Measurements from ENCODE around the gene FBP2. TPM values are rescaled to one million over a fixed set of nuclear protein-coding genes. Genes with fewer than 3 reads are reported as not detected.
A peak's percentile ranks its signal among the peaks of the same experiment; 100 is the strongest.
"Not testable (repeated sequence)": the region's sequence is repeated elsewhere in the genome, so short reads cannot be mapped to it uniquely, and the experiment has no call there.

The FBP2 gene
- total RNA-seq, 1 experiment from 2014 or later = not detected

DNA sequence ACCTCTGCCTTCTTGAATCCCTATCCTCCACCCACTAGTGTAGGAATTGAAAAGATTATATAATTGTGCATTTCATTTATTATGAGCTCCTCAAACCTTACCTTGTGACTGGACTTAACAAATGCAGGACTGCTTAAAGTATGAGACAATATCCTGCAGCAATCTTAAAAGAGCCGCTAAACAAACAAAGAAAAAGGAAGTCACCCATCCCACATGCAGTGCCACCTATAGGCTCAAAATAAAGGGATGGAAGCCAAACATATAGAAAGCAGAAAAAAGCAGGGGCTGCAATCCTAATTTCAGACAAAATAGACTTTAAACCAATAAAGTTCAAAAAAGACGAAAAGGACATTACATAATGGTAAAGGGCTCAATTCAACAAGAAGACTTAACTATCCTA is 30.1 kb downstream of the FBP2 start:
- DNase-seq (ENCODE audit: low read depth) = no peak

DNA sequence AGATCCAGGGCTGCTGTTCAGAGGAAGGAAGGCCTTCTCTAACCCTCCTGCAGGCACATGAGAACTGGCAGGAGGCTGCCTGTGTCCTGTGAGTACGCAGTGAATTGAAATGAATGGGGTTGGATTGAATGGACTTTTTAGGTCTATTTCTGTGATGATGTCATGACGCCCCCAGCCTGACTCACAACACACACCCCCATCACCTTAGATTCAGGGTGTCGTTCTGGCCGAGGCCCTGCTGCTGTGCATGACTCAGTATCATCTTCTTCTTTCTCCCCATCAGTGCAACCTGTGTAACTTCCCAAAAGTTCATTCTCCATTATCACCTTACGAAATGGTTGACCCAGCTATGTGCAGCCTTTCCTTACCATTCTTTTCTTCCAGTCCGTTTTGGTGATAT is 33.4 kb downstream of the FBP2 start:
- DNase-seq (ENCODE audit: low read depth) = no peak

DNA sequence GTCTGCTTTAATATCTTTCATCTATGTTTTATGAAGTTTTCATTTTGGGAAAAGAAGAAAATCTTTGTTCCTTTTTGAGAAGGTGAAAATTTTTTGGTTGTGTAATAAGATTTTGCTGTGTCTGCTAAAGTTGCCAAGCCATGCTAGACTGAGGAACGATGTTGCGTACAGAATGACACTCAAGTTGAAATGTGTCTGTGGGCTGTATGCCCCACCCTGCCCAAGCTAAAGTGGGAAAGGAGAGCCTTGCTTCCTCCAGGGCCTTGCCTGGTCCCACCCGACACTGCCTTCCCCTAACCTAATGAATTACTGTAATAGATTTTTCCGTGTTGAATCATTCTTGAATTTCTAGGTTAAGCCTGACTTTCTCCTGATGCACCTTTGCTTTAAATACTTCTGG is 36.2 kb downstream of the FBP2 start:
- DNase-seq (ENCODE audit: low read depth) = no peak

DNA sequence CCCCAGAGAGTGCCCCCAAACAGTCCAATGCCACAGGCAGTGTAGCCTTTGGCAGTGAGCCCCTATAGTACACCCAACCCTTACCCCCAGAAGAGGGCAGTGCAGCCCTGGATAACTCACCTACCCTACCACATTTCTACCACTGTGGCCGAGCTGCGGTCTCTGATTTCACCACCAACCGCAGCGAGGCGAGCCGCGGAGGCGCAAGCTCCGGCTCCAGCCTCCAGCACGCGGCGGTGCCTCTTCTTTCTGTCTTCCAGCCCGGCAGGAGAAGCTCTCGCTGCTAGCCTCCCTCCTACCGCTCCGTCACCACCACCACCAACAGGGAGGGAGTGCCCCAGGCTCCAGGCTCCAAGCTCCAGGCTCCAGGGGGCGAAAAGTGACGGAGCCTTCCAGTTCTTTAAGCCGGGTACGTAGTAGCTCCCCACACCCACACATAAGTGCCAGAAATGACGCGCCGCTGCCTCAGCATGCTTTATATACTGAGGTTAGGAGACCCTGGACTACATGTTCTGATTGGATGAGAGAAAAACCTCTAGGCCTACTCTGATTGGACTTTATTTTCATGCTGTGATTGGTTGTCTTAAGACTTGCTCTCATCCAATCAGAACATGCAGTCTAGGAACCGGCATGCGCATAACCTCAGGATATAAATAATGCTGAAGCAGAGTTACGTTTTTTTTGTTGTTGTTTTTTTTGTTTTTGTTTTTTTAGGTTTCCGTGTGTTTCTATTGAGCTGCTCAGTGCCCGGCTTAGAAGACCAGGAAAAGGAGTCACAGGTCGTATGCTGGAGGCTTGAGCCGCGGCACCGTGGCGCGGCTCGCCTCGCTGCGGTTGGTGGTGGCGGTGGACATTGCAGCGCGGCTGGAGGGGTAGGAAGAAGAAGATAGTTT is 38.9 kb downstream of the FBP2 start, which contains the start of gene PCAT7:
PCAT7 (plus strand) TSS at position 645 of the 893 bp plus-strand sequence.
- DNase-seq (ENCODE audit: low read depth) = peak; percentile 96

DNA sequence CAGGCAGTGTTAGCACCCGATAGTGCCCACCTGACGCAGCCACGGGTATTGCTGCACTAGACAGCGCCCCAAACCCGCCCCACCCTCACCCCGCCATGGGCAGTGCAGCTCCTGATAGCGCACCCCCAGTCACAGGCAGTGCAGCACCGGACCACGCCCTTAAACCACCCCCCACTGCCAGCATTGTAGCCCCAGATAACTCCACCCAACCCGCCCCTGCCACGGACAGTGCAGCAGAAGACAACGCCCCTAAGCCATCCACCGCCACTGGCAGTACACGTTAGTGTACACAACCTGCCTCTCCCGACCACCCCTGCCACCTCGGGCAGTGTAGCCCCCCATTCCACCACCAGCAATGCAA is 39.6 kb downstream of the FBP2 start:
- no peak for DNase-seq (ENCODE audit: low read depth)

DNA sequence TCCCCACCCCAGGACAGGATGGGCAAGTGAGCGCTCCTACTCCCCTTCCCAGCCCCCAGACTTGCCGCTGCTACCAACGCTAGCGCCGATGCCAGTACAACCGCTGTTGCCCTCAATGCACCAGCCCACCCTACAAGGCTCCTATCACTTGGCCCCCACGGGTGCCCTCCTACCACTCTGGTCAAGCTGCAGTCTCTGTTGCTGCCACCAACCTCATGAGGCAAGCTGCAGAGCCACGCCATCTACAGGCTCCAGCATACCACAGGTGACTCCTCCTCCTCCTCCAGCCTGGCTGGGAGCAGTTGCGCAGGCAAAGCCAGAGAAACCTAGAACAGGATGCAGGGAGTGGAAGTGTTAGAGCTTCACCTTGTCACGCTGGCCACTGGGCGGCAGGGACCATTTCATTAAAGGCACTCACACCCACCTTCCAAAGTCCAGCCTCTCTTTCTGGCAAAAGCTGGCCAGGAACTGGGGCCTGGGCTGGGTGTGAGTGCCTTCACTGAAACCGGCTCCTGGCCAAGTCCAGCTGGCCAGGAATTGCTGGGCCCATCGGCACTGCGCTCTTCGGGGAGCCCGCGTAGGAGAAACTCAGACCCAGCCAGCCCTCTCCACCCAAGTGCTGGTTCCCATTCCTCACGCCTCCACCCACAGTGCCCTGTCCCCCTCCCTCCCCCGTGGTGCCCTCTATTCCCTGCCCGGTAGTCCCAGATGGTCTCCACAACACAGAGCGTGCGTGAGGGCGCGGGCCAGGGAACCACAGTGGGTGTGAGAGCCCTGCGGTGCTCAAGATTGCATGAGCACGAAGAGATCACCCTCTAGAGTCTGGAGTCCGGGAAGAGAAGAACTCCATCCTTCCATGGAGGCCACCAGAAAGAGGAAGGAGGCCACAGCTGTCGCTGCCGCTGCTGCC is 40.3 kb downstream of the FBP2 start:
- no peak for DNase-seq (ENCODE audit: low read depth)

DNA sequence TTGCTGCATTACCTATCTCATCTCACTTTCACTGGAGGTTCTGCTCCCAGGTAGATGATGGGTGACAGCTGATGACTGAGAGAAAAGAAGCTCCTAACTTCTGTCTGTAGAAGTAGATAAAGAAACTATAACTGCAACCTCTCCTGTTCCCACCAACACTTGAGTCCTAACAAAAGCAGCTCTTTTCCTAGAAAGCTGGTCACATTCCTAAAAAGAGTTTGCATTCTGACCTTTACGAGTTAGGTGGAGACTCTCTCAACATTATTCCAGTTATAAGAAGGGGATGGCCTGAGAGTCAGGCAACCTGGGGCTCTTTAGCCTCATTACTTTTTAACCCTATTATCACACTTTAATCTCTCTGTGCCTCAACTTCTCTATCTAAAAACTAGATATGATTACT is 47.7 kb downstream of the FBP2 start:
- no peak for DNase-seq (ENCODE audit: low read depth)

DNA sequence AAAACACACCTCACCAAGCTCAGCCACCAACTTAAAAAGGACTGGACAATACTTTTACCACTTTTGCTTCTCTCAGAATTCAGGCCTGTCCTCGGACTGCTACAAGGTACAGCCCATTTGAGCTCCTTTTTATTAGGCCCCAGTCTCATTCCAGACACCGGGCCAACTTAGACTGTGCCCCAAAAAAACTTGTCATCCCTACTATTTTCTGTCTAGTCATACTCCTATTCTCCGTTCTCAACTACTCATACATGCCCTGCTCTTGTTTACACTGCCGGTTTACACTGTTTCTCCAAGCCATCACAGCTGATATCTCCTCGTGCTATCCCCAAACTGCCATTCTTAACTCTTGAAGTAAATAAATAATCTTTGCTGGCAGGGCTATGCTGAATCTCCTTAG is 49.3 kb downstream of the FBP2 start:
- not testable (repeated sequence) for DNase-seq (ENCODE audit: low read depth)

DNA sequence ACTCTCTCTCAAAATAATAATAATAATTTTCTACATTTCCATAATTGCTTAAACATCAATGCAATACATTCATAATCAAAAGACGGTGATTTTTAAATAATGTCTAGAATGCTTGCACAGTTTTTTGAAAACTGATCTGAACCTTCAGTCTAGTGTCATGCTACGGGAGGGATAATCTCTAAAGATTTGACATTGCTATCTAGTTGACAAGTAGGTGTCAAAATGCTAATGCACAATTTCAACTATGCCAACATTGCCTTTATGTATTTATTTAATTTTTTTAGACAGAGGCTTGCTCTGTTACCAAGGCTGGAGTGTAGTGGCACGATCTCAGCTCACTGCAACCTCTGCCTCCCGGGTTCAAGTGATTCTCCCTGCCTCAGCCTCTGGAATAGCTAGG is 54.7 kb downstream of the FBP2 start:
- DNase-seq (ENCODE audit: low read depth) = no peak

DNA sequence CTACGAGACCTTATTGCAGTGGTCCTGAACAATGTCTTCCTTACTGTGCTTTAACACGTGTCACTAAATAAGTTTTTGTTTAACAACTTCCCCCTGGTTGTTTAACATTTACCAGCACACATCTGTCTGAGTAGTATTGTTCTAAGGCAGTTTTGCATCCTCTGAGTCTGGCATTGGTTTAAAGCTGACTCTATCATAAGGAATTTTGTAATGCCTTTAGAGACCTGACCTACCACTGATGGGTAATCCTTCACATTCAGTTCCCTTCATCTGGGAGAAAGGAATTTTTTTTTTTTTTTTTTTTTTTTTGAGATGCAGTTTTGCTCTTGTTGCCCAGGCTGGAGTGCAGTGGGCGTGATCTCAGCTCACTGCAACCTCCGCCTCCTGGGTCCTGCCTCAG is 58.7 kb downstream of the FBP2 start:
- no peak for DNase-seq (ENCODE audit: low read depth)

DNA sequence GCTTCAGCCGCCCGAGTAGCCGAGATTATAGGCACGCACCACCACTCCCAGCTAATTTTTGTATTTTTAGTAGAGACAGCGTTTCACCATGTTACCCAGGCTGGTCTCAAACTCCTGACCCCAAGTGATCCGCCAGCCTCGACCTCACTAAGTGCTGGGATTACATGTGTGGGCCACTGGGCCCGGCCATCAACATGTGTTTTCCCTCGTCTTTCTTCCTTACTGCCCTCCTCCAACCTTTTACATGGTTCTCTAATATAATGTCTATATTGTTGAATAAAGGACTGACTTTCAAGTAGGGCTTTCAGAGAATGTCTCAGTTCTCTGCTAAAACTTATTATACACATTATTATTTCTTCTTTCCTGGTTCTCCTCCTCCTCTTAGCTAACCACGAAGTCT is 60.0 kb downstream of the FBP2 start:
- no peak for DNase-seq (ENCODE audit: low read depth)

DNA sequence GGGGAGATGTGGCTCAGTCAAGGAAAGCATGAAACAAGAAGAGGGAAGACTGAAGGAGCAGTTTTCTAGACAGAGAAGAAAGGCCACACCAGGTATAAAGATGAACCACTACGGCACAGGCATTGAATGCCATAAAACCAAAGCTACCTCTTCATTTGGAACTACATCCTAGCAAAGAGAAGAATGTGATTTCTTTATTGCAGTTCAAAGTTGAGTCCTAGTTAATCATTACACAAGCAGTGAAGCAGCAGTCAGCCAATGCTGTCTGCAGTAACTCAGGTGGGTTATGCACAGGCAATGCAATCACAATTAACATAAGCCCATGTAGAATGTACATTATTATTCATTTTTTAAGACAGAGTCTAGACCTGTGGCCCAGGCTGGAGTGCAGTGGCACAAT is 60.5 kb downstream of the FBP2 start:
- DNase-seq (ENCODE audit: low read depth) = no peak

DNA sequence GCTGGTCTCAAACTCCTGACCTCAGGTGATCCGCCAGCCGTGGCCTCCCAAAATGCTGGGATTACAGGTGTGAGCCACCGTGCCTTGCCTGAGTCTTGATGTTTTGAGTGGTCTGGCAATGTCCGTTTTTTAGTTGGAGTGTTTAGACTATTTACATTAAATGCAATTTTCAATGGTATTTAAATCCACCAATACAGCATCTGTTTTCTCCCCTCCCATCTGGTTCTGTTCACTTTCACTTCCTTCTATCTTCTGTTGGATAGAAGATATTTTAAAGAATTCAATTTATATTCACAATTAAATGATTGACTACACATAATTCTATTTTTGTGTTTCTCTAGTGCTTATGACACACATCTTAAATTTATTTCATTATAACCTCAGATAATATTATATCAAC is 64.7 kb downstream of the FBP2 start:
- no peak for DNase-seq (ENCODE audit: low read depth)

DNA sequence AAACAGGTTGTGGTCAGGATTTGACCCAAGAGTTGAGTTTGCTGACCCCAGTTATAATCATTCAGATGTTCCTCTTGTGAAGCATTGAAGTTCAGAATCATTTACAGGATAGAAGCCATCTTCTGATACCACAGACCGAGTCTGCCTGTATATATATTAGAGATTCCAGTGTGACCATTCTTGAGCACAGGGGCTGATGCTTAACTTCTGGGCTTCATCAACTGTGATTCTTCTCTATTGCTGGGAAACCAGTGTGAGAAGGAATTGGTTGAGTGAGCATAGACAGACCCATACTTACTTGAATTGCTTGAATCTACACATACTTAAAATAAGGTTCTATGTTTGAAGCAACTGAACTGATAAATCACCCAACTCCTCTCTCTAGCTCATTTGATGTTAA is 66.7 kb downstream of the FBP2 start:
- DNase-seq (ENCODE audit: low read depth) = no peak

DNA sequence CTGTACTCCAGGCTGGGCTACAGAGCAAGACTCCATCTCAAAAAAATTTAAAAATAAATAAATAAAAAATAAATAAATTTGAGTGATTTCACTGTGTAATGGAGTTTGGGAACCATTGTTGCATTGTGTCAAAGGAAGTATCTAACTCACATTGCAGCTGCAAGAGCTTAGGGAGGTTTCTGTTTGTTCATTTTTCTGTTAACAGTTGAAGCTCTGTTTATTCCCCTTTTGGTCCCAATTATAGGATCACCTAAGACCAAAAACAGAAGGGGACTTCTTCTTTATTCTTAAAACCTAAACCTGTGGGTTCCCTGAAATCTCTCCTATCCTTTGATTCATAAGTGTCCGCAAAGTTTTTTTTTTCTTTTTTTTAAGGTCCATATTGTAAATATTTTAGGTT is 67.4 kb downstream of the FBP2 start:
- DNase-seq (ENCODE audit: low read depth) = no peak

DNA sequence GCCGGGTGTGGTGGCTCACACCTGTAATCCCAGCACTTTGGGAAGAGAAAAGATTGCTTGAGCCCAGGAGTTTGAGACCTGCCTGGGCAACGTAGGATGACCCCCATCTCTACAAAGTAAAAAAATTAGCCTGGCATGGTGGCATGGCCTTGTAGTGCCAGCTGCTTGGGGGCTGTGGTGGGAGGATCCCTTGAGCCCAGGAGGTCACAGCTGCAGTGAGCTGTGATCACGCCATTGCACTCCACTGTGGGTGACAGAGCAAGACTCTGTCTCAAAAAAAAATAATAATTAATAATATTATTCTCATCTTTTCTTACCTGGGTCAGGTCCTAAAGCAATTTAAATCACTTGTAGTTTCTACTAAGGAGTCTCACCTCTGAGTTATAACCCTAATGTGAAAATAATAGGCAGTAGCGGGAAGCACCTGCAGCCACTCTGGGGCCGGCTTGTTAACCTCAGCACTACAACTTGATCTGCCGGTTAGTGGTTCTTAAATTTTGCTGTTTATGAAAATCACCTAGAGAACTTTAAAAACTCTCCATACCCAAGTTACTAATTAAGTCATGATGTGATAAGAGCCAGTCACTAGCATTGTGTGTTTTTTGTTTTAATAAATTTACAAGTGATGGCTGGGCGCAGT is 68.1 kb downstream of the FBP2 start:
- no peak for DNase-seq (ENCODE audit: low read depth)

DNA sequence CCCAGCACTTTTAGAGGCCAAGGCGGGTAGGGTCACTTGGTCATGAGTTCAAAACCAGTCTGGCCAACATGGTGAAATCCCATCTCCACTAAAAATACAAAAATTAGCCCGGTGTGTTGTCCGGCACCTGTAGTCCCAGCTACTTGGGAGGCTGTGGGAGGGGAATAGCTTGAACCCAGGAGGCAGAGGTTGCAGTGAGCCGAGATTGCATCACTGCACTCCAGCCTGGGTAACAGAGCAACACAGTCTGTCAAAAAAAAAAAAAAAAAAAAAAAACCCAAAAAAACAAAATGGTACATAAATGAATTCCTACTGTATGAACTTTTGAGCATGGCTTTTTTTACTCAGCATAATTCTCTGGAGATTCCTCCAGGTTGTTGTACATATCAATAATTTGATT is 76.4 kb downstream of the FBP2 start:
- DNase-seq (ENCODE audit: low read depth) = no peak

DNA sequence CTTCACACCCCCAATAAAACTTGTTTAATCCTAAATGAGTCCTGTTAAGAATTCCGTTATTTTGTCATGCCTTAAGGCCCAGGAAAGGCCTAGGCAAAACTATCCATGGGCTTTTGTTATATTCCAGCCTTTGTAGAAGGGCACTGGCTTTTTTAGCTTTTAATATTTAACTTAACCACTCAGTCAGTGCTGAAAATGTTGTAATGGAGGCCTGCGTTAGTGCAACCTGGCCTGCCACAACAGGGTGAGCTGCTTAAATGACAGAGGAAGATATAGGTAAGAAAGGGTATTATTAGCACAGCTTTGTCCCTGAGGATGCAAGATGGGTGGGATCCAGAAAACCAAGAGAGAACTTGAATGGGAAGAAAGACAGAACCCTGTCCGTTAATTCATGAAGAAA is 78.9 kb downstream of the FBP2 start:
- no peak for DNase-seq (ENCODE audit: low read depth)

DNA sequence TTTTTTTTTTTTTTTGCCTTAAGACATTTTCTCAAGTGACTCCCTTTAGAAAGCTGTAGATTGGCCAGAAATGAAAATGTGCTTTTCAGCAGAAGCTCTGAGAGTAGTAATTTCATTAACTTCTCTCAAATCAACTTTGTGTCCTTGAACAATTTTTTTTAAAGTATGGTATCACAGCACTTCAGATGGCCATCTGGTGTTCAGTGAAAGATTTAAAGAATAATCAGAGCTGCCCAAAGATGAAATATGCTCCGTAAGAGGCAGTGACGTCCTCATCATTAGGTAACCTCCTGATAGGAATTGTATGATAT is 81.7 kb downstream of the FBP2 start:
- DNase-seq (ENCODE audit: low read depth) = no peak

DNA sequence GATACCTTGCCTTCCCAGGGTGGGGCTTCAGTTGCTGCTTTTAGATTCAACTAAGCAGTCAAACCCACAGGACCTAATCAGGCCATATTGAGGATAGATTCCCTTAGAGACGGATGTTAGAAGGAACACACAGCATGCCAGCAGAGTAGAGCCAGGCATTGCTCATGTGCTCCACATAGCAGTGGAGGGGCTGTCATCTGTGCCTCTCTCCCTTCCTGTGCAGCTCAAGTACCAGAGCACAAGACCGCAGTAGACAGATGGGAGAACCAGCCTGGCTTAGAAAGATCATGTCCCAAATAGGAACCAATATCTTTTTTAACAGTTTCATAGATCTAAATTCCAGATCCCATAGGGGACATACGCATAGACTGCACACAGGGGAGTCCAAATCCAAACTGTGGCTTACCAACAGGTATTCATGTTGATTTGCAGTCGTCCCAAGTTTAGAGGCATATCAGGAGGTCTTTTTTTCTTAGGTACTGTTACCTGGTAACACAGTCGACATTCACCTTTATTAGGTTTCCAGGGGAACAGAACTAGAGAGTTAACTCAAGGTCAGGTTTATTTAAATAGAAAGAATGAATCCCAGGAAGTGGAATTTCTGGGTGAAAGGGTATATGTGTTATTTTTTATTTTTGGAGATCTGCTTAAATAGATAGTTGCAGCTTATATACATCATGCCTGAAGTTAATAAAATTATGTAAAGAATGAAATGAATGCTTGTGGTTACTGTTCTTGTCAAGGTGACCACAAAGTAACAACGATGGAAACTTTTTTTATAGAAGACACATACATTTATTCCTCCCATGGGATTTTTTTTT is 82.3 kb downstream of the FBP2 start:
- no peak for DNase-seq (ENCODE audit: low read depth)
